HG03457 (cell line): ENCODE results near the gene CABLES2.
"Not testable (repeated sequence)": the region's sequence is repeated elsewhere in the genome, so short reads cannot be mapped to it uniquely, and the experiment has no call there.

Experiments
- ATAC-seq: cut with Tn5 transposase; IDR thresholded peaks from one replicate; pipeline ENCODE4 v1.9.1; 2021; ENCODE audit warnings: moderate number of reproducible peaks; ENCODE audit not compliant: unreplicated experiment

CABLES2 gene

DNA sequence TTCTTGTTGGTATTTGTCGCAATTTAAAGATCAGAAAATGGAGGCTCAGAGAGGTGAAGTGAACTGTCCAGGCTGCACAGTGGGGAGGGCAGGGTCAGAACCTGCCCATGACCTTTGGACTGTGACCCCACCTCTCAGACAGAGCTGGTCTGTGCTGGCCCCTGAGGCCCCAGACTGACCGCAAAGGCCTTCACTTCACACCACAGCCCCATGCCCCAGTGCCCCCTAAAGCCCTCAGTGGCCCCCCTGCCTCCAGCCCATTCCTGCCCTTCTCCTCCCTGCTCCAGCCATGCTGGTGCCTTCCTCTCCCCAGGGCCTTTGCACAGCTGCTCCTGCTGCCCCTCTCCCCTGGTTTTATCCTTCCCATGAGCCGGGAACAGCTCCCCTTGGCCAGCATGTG lies 29.6 kb upstream of the CABLES2 start:
- no peak for ATAC-seq

DNA sequence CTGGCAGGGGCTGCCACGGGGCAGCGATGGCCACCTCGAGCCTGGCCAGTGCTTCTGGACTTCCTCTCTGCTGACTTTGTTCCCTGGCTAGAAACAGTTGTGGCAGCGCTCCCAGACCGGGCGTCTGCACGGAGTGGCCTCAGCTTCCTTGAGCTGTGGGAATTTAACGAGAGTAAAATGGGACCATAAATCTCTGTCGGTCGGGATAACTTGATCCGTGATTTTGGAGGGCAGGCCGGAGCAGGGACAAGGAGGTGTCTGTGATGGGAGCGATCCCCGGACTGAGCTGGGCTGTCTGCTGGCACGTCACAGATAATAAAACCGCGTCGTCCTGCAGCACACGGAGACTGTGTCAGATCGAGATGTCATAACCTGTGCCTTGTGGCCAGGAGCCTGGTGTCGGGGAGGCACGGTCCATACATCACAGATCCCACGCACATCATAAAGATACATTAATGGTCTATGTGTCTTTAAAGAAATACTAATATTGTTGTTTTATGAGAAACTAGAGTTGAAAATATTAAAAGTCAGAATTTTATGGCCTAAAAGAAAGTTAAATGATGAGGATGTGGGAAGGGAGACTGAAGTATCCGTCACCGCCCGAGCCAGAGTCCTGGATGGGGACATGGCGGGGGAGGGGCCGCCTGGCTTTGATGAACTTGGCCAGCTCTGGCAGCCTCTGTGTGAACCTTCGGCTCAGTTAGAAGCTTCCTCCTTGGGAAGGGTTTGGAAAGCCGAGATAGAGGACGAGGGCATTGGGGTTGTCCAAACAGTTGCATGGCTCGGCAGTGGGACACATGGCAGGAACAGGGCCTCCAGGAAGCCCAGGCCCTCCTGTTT lies 26.8 kb upstream of the CABLES2 start:
- ATAC-seq = no peak

DNA sequence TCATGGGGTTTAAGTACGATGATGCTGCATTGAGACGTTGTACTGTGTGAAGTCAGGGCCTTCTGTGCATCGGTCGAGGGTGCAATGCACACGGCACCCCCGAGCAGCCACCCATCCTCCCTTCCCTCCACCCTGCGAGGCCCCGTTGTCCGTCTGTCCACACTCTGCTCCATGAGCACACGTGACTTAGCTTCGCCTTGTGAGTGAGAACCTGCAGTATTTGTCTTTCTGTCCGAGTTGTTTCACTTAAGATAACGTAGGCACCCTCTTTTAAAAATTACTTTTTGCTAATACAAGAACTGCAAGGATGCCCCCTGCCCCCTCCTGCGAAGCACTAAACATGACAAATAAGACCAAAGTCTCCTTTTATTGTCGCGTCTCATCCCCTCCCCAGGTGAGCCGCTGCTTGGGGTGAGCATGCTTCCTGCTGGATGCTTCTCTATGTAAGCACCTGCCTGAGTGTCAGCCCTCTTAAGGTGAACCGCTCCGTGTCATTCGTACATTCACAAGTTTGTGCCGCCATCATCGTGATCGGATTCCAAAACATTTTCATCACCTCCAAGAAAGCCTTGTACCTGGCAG lies 23.9 kb upstream of the CABLES2 start:
- ATAC-seq = no peak

DNA sequence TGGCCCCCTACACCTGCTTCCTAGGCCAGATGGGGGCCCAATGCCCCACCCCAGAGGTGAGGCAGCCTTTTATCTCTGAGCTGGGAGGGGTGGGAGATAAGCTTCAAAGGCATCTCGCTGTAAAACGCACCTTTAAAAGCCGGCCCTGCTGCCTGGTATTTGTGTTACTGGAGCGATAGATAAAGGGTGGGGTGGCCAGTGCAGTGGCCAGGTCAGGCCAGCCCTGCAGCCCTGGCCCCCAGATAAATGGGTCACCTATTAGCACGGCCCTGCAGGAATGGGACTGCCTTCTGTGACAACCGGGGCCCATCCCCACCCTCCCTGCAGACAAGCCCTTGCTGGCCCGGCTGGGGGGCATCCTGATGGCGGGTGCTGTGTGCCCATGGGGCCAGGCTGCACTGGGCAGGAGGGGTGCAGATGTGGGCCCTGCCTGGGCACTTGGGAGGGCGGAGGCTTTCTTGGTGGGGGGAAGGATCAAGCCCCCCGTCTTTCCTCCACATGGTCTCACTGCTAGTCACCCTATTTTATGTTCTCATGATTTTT lies 23.3 kb upstream of the CABLES2 start:
- no peak for ATAC-seq

DNA sequence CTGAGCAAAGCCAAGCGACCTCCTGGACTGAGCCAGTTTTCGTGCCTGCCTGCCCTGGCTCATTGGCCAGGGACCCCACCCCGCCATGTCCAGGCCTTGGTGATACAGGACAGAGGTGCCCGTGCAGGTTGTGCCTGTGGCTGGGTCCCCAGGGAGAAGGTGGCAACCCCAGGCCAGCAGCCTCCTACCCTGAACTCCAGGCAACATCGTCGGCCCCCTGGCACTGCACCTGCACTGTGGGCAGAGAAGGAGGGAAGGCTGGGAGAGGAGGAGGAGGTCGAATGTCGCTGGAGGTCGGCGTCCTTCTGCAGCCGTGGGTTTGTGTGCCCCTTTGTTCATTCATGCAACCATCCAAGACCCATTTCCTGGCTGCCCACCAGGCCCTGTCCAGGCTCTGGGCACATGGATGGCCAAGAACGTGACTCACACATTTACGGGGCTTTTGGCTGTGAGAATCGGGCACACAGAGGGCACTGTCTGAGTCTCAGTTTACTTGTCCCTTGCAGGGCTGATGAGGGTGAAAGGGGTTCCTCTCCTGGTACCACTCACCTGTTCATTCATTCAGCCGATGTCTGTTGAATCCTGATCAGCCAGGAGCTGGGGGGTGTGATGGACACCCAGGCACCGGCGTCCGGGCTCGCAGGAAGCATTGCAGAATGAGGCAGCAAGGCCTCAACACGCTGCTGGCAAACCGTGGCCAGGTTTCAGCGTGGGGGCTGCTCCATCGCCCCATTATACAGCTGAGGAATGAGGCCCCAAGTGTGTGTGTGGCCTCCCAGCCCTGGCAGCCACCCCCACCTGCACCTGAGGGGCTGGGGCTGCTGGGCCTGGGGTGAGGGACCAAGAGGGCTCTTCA lies 22.6 kb upstream of the CABLES2 start:
- no peak for ATAC-seq

DNA sequence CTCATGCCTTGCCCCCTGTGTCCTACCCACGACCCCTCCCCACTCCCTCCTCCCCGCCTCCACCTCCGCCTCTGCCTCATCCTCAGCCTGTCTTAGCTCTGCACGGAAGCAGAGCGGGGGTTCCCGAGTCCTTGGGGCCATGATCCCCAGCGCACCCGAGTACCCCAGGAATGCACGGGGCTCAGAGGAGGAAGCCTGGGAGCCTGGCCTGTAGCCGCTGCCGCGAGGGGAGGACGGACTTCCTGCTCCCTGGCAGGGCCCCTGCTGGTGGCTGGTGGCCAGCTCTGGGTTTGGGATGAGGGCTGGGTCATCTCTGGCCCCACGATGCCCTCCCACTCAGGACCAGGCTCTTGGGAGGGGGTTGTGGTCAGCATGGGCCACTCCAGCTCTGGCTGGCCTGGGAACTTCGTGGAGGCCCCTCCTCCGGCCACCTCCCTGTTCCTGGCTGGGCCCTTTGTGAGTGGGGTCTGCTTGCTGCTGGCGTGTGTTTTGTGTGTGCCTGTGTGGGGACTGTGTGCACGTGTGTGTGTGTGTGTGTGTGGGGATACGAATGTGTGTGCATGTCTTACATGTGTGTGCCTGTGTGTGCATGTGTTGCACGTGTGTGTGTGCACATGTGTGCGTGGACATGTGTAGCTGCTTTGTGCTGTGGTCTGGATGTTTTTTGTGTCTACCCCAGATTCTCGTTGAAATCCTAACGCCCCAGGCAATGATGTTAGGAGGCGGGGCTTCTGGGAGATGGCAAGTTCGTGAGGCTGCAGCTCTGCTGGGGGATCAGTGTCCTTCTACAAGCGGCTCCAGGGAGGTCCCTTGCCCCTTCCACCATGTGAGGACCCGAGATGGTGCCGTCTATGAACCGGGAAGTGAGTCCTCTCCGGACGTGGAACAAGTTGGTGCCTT lies 21.6 kb upstream of the CABLES2 start:
- no peak for ATAC-seq

DNA sequence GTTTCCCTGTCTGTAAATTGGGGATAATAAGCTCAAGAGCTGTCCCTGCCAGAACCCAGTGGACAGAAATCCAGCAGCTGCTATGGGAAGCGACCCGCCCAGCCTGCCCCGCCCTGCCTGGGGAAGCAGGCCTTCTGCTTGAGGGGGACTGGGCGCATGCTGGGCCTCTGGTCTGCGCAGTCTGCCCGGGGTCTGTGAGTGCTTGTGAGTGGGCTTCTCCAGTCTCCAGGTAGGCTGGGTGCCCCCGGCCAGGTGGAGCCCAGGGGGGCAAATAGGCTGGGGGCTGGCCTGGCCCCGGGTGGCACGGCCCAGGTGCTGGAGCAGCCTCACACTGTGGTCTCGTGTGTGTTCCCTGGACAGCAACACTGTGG lies 20.9 kb upstream of the CABLES2 start:
- no peak for ATAC-seq

DNA sequence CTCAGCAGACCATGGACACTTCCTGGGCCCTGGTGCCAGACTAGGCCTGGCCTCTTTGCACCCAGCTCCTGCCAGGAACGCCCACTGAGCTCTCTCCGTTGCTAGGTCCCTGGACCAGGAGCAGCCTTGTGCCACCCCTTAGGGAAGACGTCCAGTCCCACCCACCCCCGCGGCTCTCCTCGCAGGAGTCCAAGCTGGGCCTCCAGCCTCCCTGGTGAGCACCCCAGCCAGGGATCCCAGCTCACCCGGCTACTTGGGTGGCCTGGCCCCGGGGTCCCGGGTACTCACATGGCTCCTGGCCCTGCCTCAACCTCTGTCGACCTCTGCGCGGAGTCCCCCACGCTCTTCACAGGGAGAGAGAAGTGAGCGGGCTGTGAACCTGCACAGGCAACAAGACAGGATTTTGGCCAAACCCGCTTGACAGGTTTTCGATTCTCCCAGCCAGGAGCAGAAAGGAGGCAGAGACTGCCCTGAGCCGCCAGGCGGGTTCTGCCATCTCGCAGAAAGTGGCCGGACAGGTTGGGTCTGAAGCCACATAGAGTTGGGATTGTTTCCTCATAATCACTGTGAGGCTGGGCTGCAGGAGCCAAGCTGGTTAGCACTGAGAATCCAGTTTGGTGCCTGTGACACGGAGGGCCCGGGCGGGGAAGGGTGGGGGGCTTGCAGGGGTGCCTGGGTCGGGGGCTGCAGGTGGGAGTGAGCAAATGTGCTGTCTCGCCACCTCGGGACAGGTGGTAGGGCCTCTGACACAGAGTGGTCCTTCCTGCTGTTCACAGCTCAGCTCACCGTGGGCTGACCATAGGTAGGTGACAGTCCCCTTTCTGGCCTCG lies 20.3 kb upstream of the CABLES2 start, which contains the start of gene RBBP8NL:
RBBP8NL (minus strand) TSS at position 368 of the 830 bp plus-strand sequence. CDS start 7,892 bp downstream, outside the sequence.
- ATAC-seq = no peak

DNA sequence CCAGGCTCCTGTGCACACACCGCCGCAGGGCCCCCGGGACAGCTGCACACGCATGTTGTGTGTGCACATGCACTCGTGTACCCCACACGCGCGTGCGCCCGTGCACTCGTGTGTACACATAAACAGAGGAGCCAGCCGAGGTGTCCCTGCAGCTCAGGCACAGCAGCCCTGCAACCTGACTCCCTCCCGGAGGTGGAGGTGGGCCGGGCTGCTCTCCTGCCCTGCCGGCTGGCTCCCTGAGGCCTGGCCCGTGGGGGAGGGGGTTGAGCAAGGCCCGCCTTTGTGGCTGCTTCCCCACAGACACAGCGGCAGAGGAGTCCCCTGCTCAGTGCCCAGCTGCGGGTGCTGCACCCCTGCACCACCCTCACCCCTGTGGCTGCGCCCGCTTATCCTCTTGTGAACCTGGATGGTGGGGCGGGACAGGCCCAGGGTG lies 19.6 kb upstream of the CABLES2 start:
- ATAC-seq = no peak

DNA sequence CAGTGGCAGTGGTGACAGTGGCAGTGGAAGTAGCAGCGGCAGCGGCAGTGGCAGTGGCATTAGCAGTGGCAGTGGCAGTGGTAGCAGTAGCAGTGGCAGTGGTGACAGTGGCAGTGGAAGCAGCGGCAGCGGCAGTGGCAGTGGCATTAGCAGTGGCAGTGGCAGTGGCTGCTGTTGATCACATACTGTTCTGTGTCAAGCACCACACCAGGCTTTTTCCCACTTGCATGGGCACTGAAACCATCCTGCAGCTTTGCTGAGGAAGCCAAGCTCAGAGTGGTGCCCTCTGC lies 18.9 kb upstream of the CABLES2 start:
- not testable (repeated sequence) for ATAC-seq

DNA sequence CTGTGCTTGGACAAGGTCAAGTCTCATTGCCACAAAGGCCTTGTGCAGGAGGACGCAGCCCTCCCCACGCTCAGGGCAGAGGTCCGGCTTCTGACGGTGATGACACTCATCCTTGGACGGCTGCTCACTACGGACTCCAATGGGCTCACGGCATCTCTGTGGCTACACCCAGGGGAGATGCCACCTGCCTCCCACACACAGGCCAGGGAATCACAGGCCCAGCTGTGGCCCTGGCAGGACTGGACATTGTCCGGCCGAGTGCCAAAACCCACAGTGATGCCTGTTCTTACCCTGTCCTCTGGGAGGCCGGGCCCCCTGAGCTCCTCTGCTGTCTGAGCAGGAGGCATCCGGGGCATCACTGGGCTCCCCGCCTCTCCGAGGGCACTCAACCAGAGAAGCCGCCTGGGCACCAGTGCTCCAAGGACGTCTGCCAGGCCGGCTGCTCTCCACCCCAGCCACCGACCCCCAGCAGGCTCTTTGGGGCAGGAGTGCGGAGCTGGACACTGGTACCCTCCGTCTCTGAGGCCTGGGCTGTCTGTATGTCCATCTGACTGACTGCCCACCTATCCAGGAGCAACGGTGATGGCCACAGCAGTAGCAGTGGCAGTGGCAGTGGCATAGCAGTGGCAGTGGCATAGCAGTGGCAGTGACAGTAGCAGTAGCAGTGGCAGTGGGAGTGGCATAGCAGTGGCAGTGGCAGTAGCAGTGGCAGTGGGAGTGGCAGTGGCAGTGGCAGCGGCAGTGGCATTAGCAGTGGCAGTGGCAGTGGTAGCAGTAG lies 18.4 kb upstream of the CABLES2 start:
- no peak for ATAC-seq

DNA sequence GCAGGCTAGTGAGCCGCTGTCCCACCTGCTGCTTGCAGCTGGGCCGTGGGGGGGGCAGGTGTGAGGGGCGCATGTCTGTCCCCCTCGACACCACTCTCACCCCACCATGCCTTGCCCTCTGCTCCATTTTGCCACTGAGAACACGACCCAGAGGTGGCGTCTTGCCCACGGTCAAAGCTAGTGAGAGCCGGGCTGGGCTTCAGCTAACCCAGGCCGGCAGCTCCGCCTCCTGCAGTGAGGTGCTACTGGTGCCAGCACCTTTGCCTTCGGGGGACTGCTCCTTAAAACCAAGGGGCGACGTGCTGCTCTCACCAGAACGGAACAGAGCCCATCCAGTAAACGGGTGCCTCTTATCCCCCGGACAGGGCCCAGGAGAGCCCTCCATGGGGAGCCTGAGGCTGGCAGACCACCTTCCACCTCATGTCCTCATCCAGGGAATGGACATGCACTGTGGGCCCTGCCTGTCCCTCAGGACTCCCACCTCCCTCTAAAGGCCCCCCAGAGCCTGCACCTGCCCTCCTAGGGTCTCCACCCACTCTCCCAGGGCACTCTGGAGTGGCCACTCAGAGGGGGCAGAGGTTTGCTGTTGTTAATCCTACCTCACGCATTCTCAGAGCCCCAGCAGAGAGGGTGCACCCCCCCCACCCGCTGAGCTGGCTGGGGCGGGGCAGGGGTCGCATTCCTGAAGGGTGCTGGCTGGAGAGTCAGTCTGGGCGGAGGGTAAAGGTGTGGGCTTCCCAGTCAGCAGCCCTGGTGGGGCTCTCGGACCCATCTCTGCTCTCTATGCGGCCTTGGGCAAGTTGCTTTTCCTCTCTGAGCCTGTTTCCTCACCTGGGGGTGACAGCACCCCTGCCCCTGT lies 17.4 kb upstream of the CABLES2 start:
- no peak for ATAC-seq

DNA sequence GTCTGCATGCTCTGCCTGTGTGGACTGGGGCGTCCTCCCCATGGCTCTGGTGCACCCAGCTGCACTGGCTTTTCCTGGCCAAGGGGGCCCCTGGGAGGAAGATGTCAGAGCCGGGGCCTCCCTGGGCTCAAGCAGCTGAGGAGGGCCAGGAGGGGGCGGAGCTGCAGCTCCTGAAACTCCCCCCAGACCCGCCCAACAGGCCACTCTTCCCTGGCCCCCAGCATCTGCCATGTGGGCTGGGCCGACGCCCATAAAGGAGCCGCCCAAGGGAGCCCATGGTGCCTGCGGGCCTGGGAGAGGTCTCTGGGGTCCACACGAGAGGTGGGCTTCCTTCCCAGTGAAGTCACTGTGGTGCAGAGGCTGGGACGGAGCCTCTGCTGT lies 16.2 kb upstream of the CABLES2 start:
- no peak for ATAC-seq

DNA sequence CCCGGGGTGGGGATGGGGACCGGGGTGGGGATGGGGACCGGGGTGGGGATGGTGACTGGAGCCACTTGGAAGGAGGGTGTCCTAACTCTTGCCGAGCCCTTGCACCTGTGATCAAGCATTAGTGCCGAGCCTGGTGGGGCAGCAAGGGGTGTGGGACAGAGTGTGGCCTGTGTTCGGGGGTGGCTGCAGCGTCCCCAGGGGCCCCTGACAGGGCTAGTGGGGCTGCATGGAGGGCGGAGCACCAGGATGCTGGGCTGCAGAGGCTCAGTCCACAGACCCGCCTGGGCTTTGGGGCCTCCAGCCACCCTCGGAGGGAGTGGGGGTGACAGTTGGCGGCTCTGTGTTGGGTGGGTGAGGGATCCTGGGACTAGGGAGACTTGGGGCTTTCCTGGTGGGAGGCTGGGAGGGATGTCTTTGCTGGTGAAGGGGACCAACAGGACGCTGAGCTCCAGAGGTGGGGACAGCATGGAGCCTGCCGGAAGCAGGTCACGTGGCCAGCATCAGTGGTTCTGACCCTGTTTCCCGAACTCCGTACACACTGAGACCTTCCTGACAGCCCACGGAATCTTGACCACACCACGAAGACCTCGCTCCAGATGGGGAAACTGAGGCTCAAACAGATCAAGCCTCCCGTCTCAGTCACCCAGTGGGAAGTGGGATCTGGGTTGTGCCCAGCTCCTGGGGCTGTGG lies 15.7 kb upstream of the CABLES2 start:
- no peak for ATAC-seq

DNA sequence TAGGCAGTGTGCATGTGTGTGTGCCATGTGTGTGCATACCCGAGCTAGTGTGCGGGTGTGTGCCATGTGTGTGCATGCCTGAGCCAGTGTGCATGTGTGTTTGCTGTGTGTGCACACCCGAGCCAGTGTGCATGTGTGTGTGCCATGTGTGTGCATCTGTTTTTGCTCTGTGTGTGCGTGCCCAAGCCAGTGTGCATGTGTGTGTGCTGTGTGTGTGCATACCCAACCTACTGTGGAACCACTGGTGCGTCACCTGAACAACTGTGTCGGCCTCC lies 14.6 kb upstream of the CABLES2 start:
- no peak for ATAC-seq

DNA sequence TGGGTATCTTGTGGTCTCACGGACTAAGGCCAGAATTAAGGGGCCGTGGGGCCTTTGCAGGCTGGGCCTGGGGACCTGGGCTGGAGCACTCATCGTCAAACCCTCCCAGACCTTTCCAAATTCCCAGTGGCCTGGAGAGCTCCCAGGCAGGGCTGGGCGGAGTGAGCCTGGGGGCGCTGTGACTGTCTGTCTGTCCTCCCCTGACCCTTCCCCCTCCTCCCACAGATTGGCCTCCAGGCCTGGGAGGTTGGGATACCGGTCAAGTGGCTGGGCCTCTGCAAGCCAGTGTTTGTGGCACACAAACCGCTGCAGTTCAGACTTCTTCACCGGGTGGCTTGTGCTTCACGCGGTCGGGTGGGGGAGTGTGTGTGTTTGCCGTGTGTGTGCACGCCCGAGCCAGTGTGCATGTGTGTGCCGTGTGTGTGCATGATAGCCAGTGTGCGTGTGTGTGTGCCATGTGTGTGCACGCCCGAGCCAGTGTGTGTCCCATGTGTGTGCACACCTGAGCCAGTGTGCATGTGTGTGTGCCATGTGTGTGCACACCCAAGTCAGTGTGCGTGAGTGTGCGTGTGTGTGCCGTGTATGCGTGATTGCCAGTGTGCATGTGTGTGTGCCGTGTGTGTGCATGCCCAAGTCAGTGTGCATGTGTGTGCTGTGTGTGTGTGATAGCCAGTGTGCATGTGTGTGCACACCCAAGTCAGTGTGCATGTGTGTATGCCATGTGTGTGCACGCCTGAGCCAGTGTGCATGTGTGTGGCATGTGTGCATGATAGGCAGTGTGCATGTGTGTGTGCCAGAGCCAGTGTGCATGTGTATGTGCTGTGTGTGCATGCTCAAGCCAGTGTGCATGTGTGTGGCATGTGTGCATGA lies 14.0 kb upstream of the CABLES2 start:
- no peak for ATAC-seq

DNA sequence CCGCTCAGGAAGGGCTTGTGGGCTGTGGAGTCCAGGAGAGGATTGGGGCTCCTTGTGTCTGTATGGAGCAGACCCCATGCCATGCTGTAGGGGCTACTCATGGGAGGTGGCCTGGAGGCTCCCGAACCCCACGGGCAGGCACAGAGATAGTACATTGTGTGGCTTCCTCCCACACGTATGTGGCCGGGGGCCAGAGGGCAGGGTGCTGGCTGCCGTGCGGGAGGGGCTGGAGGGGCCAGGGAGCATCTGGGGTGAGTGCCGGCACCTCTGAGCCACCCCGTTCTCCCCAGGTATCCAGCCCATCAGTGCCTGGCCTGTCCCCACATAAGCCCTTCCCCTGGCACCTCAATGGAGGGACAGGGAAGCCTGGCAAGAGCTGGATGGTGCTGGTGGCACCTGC lies 12.7 kb upstream of the CABLES2 start:
- no peak for ATAC-seq
